GM19395 (cell line): ENCODE measurements around the gene GAD1.

ENCODE experiments used
- ATAC-seq: cut with Tn5 transposase; IDR thresholded peaks from one replicate; pipeline ENCODE4 v1.9.1; 2021; ENCODE audit warnings: mild to moderate bottlenecking, moderate library complexity; ENCODE audit not compliant: unreplicated experiment

GAD1 gene

GRCh38 chr2:170817093-170818035 is 677 bp downstream of the GAD1 start:
- no peak for ATAC-seq

GRCh38 chr2:170818036-170818751 is 1.5 kb downstream of the GAD1 start:
- no peak for ATAC-seq

GRCh38 chr2:170818752-170819470 is 2.2 kb downstream of the GAD1 start:
- no peak for ATAC-seq

GRCh38 chr2:170819680-170820664 is 3.3 kb downstream of the GAD1 start:
- no peak for ATAC-seq

GRCh38 chr2:170820757-170821530 is 4.3 kb downstream of the GAD1 start:
- ATAC-seq: no peak

- ATAC-seq: no peak
Measured at GRCh38 chr2:170821531-170822289, 5.0 kb downstream of the GAD1 start.

GRCh38 chr2:170822290-170823087 is 5.8 kb downstream of the GAD1 start:
- no peak for ATAC-seq

GRCh38 chr2:170823088-170823897 is 6.6 kb downstream of the GAD1 start:
- no peak for ATAC-seq

GRCh38 chr2:170823898-170824215 is 7.2 kb downstream of the GAD1 start:
- no peak for ATAC-seq

- ATAC-seq: no peak
Measured at GRCh38 chr2:170824526-170825015, 7.9 kb downstream of the GAD1 start.

- ATAC-seq: no peak
Measured at GRCh38 chr2:170827841-170828532, 11.3 kb downstream of the GAD1 start.

- ATAC-seq: no peak
Measured at GRCh38 chr2:170828533-170828916, 11.8 kb downstream of the GAD1 start.

- no peak for ATAC-seq
Measured at GRCh38 chr2:170829036-170829435, 12.3 kb downstream of the GAD1 start.

- ATAC-seq: no peak
Measured at GRCh38 chr2:170830166-170830565, 13.5 kb downstream of the GAD1 start.

GRCh38 chr2:170831115-170831514 is 14.4 kb downstream of the GAD1 start:
- no peak for ATAC-seq

- ATAC-seq: no peak
Measured at GRCh38 chr2:170836027-170836426, 19.3 kb downstream of the GAD1 start.
